NB4 (cell line): Measurements from ENCODE around the gene CFI.

ENCODE experiments used
- DNase-seq: peaks from one replicate; pipeline ENCODE4 v3.0.0; 2010; ENCODE audit warnings: low read depth
- H3K4me3 ChIP-seq: one replicate; pipeline ENCODE4 v1.5.1; 2011; ENCODE audit warnings: mild to moderate bottlenecking, low read depth, low read length, moderate library complexity
- CTCF ChIP-seq: IDR thresholded peaks from one replicate; pipeline ENCODE4 v1.5.1; 2012; ENCODE audit warnings: low read depth, low read length
- MYC ChIP-seq: IDR thresholded peaks from 2 replicates; pipeline ENCODE4 v1.6.1; 2011; ENCODE audit warnings: low read depth, low read length
- POLR2A ChIP-seq: IDR thresholded peaks from 2 replicates; pipeline ENCODE4 v1.6.1; 2011; ENCODE audit warnings: mild to moderate bottlenecking; ENCODE audit not compliant: insufficient read length; ENCODE audit errors: extremely low read depth
- TF ChIP-seq, protein P1 (sequence below): IDR thresholded peaks from 2 replicates; pipeline ENCODE4 v1.6.1; 2011; ENCODE audit warnings: low read depth, low read length

CFI gene

DNA sequence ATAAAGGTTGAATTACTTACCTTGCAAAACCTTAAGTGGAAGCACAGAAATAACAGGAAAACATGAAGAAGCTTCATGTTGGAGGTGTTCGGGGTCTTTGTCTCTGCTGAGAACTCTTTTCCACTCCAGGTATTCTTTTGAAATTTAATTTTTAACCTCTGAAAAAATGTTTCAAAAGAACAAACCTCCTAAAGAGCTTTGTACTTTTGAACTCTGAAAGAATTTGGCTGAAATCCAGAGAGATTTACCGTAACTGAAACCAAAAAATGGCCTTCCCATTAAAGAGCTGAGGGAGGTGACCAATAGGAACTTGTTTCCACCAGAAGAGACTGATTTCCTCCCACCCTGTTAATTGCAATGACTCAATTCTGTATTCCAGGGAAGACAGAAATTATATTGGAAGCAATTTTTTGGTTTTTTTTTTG, at the start of gene CFI:
TSS of gene CFI (minus strand) at position 105 of the 425 bp plus-strand sequence. CDS start at position 77, 28 bp downstream.
- DNase-seq: no peak
- H3K4me3 ChIP-seq: no peak within 1 kb of the TSS
- TF ChIP-seq POLR2A: no peak
- no peak for TF ChIP-seq CTCF
- TF ChIP-seq, protein P1, sequence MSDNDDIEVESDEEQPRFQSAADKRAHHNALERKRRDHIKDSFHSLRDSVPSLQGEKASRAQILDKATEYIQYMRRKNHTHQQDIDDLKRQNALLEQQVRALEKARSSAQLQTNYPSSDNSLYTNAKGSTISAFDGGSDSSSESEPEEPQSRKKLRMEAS: no peak
- TF ChIP-seq MYC: no peak

DNA sequence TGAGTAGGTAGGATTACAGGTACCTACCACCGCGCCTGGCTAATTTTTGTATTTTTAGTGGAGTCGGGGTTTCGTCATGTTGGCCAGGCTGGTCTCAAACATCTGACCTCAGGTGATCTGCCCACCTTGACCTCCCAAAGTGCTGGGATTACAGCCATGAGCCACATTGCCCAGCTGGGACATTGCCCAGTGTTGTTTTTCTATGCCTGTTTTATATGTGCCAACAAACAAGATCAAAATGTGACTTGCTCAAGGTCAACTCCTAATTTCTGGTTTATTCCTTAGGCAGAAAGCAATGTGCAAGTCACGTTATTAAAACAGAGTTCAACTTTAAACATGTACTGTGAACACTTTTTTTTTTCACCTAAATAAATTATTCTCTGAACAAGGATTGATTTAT, 48.8 kb upstream of the CFI start:
- TF ChIP-seq CTCF (no peak), MYC (no peak), POLR2A (no peak)
- TF ChIP-seq, protein P1: no peak
- no peak overlapping the region for H3K4me3 ChIP-seq
- no peak for DNase-seq

- TF ChIP-seq, protein P1: no peak
- no peak for TF ChIP-seq CTCF
- no peak for TF ChIP-seq MYC
- no peak for TF ChIP-seq POLR2A
- DNase-seq: no peak
- H3K4me3 ChIP-seq: no peak overlapping the region
Observed at GRCh38 chr4:109848501-109848900, 46.7 kb upstream of the CFI start.

DNA sequence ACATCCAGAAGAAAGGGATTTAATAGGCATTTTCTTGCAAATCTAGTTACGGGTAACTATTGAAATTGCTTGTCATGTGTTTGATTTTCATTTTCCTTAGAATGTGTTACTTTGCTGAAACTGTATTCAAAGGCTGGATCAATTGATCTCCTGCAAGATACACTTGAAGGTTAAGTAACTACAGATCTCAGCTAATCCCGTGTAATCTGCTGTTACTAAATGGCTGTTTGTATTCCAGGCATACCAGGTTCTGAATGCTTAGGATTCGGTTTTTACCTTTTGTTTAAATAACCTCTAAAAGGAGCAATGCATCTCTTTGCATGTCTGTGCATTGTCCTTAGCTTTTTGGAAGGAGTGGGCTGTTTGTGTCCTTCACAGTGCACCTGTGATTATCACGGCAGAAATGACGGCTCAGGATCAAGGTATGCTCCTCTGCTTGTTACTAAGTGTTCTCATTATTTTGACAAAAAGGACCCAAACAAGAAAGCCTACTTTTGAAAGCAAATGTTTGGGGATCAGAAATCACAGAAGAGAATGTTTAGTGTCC, 46.2 kb upstream of the CFI start, which contains the start of gene LRIT3:
TSS of gene LRIT3 (plus strand) at position 212 of the 547 bp plus-strand sequence. CDS start at position 307, 95 bp downstream.
- no peak for TF ChIP-seq MYC
- TF ChIP-seq POLR2A: no peak
- DNase-seq: no peak
- no peak within 1 kb of the TSS for H3K4me3 ChIP-seq

DNA sequence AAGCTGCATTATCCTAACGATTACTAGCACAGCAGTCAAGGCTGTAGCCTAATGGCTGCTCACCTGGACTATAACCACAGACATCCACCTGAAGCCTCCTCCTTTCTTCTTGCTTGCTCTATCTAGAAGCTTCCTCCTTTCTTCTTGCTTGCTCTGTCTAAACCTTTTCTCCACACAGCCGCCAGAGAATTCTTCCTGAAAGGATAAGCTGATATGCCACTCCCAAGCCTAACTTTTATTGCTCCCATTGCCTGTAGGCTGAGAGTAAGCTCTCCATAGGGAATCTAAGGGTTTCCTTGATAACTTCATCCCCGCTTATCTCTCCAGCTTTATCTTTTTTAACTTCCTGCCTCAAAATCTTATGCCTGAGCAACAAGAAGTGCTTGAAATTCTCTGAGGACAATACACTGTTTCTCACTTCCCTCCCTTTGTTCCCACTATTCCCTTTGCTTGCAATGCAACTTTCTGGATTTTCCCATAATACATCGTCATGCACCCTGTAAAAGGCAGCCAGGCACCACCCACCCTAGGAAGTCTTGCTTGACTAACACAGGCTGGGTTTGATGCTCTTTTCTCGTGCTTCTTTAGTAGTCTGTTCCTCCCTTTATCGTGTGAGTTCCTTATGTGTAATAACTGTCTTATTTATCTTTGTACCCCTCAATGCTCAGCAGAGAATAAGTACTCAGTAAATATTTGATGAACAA, 44.7 kb upstream of the CFI start:
- no peak for DNase-seq
- TF ChIP-seq POLR2A (no peak), CTCF (no peak), MYC (no peak)
- TF ChIP-seq, protein P1: no peak
- H3K4me3 ChIP-seq: no peak overlapping the region

DNA sequence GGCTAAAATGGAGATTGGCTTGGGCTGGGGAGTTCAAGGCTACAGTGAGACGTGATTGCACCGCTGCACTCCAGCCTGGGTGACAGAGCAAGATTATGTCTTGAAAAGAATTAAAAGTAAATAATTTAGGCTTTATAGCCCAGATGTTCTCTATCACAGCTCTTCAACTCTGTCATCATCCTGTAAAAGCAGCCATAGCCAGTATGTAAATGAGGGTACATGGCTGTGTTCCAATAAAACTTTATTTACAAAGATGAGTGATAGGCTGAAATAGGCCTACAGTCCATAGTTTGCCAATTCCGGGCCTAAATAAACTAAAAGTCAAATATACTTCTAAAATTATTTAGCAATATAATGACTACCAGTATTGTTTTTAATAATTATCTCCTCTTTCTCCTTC, 35.2 kb upstream of the CFI start:
- no peak for TF ChIP-seq CTCF
- TF ChIP-seq, protein P1: no peak
- TF ChIP-seq MYC: no peak
- TF ChIP-seq POLR2A: no peak
- H3K4me3 ChIP-seq: no peak overlapping the region
- DNase-seq: no peak
